ENCODE measurements around the gene EXOC2. TPM values are rescaled to one million over a fixed set of nuclear protein-coding genes. Genes with fewer than 3 reads are reported as not detected.
"Not testable (repeated sequence)": the region's sequence is repeated elsewhere in the genome, so short reads cannot be mapped to it uniquely, and the experiment has no call there.

The EXOC2 gene
- total and polyA plus RNA-seq, 10 donors = 7.0 to 32.8 (median 25.3) TPM

DNA sequence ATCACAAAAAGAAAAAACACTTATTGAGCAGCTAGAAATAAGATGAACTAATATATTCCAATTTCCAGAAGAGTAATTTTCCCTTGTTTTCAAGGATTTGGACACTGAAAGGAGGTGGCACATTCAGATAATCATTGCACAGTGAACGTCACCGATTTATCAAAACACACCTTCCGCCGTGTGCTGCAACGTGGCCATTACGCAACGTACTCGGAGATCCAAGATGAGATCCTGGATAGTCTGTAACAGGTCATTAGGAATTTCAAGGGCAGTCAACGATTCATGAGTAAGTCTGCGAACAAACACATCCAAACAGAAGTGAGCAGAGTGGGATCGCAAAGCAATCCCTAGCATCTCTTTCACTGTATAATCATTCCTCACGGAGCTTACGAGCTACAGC, 129.1 kb downstream of the EXOC2 start:
- Histone ChIP-seq H3K36me3 (peaks cover 0 to 89% (median 49%) of the 10 kb centered on the region in 6 donors), H3K27ac (no peak overlapping the region), H3K4me1 (no peaks in the 10 kb centered on the region), H3K4me3 (no peak overlapping the region), H3K27me3 (replicated peaks in 1 of 7) (no peaks in the 10 kb centered on the region), H3K9me3 (no peaks in the 10 kb centered on the region)
- no peak for TF ChIP-seq POLR2A (IDR thresholded peaks at IDR 0.05)
- TF ChIP-seq POLR2AphosphoS5 (IDR thresholded peaks at IDR 0.05) = no peak
- TF ChIP-seq CTCF (IDR thresholded peaks at IDR 0.05 in 8 of 11, conservative IDR thresholded peaks at IDR 0.05 in 3 of 11) = no peak
- DNase-seq = no peak
- WGBS, 5 donors = 94 to 97% (median 95%) methylated on average over 13 of the region's 13 CpGs
- intact Hi-C loops (cut with DNase I; ENCODE audit: low total_unique reads) = no loop called here

GRCh38 chr6:562052-562676, 130.8 kb downstream of the EXOC2 start:
- H3K27ac ChIP-seq = no peak overlapping the region
- H3K4me1 ChIP-seq = peaks cover 0 to 5% (median 0%) of the 10 kb centered on the region in 6 donors
- H3K4me3 ChIP-seq = no peak overlapping the region
- H3K9me3 ChIP-seq = no peaks in the 10 kb centered on the region
- H3K27me3 ChIP-seq (replicated peaks in 1 of 7) = no peaks in the 10 kb centered on the region
- 84 to 98% (median 94%) methylated on average over 14 to 15 of the region's 15 CpGs for WGBS, 5 donors
- peaks cover 0 to 89% (median 41%) of the 10 kb centered on the region in 6 donors for H3K36me3 ChIP-seq
- no peak for DNase-seq
- TF ChIP-seq POLR2AphosphoS5 (IDR thresholded peaks at IDR 0.05) (no peak), CTCF (IDR thresholded peaks at IDR 0.05 in 8 of 11, conservative IDR thresholded peaks at IDR 0.05 in 3 of 11) (no peak), POLR2A (IDR thresholded peaks at IDR 0.05) (no peak)
- intact Hi-C loops (cut with DNase I; ENCODE audit: low total_unique reads) = no loop called here

- H3K27ac ChIP-seq; H3K4me1 ChIP-seq; DNase-seq; H3K4me3 ChIP-seq; H3K27me3 ChIP-seq (replicated peaks in 1 of 7); intact Hi-C loops (cut with DNase I; ENCODE audit: low total_unique reads); H3K9me3 ChIP-seq: not testable (repeated sequence)
- WGBS, 5 donors = 96 to 98% (median 97%) methylated on average over 7 of the region's 7 CpGs
- H3K36me3 ChIP-seq = peaks cover 0 to 89% (median 46%) of the 10 kb centered on the region in 6 donors
Observed at GRCh38 chr6:561335-561734, 131.6 kb downstream of the EXOC2 start.

GRCh38 chr6:558959-559358, 134.0 kb downstream of the EXOC2 start:
- TF ChIP-seq POLR2AphosphoS5 (IDR thresholded peaks at IDR 0.05) (no peak), CTCF (IDR thresholded peaks at IDR 0.05 in 8 of 11, conservative IDR thresholded peaks at IDR 0.05 in 3 of 11) (no peak)
- WGBS, 5 donors = 75 to 90% (median 85%) methylated on average over 3 of the region's 3 CpGs
- peaks cover 0 to 100% (median 54%) of the 10 kb centered on the region in 6 donors for H3K36me3 ChIP-seq
- H3K27ac ChIP-seq = no peak overlapping the region
- H3K4me3 ChIP-seq = no peak overlapping the region
- H3K9me3 ChIP-seq = no peaks in the 10 kb centered on the region
- peaks cover 0 to 5% (median 0%) of the 10 kb centered on the region in 6 donors for H3K4me1 ChIP-seq
- DNase-seq = no peak
- no peaks in the 10 kb centered on the region for H3K27me3 ChIP-seq (replicated peaks in 1 of 7)
- intact Hi-C loops (cut with DNase I; ENCODE audit: low total_unique reads) = no loop called here

Data from spleen (tissue), 11 donors.